Measurements from ENCODE around the gene MLF2.
A peak's percentile ranks its signal among the peaks of the same experiment; 100 is the strongest.
"Not testable (repeated sequence)": the region's sequence is repeated elsewhere in the genome, so short reads cannot be mapped to it uniquely, and the experiment has no call there.

MLF2 gene

DNA sequence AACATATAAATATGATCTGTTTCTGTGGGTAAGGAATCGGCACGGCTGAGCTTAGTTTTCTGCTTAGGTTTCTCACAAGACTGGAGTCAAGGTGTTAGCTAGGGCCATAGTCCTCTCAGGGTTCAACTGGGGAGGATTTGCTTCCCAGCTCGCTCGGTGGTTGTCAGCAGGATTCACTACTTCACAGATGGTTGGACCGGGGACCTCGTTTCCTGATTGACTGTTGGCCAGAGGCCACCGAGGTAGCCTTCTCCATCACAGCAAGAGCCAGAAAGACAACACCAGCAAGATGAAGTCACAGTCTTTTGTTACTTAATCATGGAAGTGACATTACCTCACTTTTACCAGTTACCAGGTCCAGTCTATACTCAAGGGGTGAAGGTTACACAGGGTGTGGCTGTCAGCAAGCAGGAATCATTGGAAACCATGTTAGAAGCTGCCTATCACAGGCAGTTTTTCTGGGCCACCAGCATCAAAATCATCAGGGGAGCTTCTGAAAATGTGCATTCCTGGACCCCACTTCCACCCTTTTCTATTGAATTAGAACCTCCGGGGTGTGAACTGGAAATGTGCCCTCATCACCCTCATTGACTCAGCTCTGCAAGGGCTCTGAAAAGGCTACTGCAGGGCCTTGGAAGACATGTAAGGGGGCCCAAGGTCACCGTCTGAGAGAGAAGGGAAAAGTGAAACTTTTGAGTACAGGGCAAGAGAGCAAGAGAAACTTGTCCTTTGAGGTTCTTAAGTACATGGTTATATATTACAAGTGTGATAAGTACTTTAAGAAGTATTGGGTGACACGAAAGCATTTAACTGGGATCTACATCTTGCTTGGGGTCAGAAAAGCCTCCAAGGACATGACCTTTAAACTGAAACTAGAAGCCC lies 18.2 kb downstream of the MLF2 start:
- DNase-seq (ENCODE audit: low read depth in 2 of 2): no peak

DNA sequence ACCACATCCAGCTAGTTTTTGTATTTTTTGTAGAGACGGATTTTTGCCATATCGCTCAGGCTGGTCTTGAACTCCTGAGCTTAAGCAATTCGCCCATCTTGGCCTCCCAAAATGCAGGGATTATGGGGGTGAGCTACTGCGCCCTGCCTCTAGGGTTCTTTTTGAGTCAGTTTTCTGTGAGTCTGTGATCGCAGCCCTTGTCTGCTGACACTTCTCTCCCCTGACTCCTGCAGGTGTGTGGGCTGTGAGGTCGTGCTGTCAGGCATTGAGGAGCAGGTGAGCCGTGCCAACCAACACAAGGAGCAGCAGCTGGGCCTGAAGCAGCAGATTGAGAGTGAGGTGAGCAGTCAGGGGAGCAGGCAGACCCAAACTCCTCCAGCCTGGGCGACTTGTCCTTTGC lies 22.8 kb downstream of the MLF2 start:
- DNase-seq (ENCODE audit: low read depth in 2 of 2): no peak

DNA sequence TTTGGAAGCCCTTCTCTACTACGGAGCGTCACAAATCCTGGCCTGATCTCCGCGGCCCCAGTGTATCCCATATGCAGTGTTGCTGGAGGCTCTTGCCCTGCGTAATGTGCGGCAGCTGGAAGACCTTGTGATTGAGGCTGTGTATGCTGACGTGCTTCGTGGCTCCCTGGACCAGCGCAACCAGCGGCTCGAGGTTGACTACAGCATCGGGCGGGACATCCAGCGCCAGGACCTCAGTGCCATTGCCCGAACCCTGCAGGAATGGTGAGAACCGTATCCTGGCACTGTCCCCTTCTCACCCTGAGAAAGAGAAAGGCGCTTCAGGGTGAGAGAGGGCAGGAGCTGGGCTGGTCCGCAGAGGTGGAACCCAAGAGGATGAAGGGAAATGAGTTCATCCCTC lies 23.8 kb downstream of the MLF2 start:
- no peak for DNase-seq (ENCODE audit: low read depth in 2 of 2)

DNA sequence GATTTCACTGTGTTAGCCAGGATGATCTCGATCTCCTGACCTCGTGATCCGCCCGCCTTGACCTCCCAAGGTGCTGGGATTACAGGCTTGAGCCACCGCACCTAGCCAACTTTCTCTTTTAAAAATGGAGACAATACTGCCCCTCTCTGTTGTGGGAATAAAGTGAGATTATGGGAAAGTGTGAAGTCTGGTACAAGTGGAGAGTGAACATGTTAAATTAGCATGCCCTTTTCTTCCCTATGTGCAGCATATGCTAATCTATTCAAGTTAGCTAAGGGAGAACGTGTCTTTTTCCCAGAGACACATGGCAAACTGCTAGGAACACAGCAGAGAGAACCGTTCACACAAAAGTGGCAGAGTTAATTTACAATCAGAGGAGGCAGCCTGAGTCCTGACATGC lies 27.6 kb downstream of the MLF2 start:
- DNase-seq (ENCODE audit: low read depth in 2 of 2): no peak

DNA sequence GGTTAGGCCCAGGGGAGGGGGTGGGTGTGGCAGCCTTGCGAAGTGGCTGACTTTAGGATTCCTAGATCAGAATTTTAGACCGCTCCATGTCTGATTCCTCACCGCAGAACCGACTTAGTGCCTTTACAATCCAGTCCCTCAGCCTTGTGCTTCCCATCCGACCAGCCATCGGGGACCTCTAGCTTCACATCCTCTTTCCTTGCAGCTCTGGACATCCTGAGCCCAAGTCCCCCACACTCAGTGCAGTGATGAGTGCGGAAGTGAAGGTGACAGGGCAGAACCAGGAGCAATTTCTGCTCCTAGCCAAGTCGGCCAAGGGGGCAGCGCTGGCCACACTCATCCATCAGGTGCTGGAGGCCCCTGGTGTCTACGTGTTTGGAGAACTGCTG lies 28.5 kb downstream of the MLF2 start:
- DNase-seq (ENCODE audit: low read depth in 2 of 2): no peak

DNA sequence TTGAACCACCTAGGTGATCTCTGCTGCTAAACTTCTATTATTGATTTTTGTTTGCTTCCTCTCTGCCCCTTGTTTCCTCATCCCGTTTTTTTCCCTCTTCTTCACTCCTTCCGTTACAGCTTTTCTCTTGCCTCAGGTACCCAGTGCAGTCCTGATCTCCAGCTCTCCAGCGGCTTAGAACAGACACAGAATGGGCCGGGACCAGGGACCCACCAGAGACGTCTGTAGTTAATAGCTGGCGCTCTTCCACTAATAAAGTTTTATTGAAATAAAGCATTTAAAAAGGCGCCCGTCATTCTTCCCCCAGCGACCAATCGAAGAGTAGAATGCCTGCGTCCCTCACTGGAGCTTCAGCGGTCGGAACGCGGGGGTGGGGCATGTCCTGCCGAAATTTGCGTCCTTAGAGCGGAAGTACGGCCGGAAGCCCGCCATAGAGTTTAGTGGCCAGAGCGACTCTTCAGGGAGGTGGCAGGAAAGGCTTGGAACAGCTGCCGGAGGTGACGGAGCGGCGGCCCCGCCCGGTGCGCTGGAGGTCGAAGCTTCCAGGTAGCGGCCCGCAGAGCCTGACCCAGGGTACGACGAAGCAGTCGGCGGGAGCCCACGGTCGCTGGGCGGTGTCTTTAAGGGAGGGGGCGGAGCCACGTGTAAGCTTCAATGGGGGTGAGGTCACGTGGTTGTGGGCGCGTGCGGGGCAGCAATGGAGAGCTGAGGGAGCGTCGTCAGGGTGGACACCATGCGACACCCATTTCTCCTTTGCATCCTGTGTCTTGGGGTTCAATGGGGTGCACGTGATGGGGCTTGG lies 29.1 kb downstream of the MLF2 start, which contains the start of gene COPS7A:
TSS of gene COPS7A (plus strand) at position 440 of the 802 bp plus-strand sequence. CDS start 611 bp downstream, outside the sequence.
- DNase-seq (ENCODE audit: low read depth in 2 of 2): peak; percentile 96

DNA sequence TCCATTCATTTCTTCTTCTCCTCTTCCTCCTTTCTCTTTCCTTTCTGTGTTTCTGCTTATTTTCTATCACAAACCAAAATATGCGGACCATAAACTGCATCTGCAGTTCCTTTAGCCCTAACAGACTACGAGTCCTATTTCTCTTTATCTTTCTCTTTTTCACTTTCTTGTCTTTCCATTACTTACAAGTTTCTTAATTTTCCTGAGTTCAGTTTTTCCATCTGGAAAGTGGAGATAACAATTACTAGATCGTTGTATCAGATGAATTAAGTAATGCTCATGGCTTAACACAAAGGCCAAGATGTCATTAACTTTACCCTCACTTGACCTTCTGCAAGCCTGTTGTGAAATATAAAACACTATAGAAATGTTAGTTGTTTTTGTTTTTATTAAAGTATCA lies 30.1 kb downstream of the MLF2 start:
- DNase-seq (ENCODE audit: low read depth in 2 of 2): no peak

DNA sequence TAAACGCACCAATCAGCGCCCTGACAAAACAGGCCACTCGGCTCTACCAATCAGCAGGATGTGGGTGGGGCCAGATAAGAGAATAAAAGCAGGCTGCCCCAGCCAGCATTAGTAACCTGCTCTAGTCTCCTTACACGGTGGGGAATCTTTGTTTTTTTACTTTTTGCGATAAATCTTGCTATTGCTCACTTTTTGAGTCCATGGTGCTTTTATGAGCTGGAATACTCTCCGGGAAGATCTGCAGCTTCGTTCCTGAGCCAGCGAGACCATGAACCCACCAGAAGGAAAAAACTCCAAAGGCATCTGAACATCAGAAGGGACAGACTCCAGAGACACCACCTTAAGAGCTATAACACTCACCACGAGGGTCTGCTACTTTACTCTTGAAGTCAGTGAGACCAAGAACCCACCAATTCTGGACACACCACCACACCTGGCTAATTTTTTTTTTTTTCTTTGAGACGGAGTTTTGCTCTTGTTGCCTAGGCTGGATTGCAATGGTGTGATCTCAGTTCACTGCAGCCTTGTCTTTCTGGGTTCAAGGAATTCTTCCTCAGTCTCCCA lies 36.0 kb downstream of the MLF2 start:
- no peak for DNase-seq (ENCODE audit: low read depth in 2 of 2)

DNA sequence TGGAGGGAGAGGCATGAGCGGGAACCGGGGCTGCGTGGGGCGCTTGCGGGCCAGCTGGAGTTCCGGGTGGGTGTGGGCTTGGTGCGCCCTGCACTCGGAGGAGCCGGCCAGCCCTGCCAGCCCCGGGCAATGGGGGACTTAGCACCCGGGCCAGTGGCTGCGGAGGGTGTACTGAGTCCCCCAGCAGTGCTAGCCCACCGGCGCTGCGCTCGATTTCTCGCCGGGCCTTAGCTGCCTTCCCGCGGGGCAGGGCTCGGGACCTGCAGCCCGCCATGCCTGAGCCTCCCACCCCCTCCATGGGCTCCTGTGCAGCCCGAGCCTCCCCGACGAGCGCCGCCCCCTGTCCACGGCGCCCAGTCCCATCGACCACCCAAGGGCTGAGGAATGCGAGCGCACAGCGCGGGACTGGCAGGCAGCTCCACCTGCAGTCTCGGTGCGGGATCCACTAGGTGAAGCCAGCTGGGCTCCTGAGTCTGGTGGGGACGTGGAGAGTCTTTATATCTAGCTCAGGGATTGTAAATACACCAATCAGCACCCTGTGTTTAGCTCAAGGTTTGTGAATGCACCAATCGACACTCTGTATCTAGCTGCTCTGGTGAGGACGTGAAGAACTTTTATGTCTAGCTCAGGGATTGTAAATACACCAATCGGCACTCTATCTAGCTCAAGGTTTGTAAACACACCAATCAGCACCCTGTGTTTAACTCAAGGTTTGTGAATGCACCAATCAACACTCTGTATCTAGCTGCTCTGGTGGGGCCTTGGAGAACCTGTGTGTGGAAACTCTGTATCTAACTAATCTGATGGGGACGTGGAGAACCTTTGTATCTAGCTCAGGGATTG lies 36.7 kb downstream of the MLF2 start:
- not testable (repeated sequence) for DNase-seq (ENCODE audit: low read depth in 2 of 2)

DNA sequence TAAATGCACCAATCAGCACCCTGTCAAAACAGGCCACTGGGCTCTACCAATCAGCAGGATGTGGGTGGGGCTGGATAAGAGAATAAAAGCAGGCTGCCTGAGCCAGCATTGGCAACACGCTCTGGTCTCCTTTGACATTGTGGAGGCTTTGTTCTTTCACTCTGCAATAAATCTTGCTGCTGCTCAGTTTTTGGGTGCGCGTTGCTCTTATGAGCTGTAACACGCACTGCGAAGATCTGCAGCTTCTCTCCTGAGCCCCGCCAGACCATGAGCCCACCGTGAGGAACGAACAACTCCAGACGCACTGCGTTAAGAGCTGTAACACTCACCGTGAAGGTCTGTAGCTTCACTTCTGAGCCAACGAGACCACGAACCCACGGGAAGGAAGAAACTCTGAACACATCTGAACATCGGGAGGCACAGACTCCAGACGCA lies 44.0 kb downstream of the MLF2 start:
- DNase-seq (ENCODE audit: low read depth in 2 of 2): no peak

DNA sequence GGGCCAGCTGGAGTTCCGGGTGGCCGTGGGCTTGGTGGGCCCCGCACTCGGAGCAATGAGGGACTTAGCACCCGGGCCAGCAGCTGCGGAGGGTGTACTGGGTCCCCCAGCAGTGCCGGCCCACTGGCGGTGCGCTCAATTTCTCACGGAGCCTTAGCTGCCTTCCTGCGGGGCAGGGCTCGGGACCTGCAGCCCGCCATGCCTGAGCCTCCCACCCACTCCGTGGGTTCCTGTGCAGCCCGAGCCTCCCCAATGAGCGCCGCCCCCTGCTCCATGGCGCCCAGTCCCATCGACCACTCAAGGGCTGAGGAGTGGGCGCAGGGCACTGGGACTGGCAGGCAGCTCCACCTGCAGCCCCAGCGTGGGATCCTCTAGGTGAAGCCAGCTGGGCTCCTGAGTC lies 44.6 kb downstream of the MLF2 start:
- DNase-seq (ENCODE audit: low read depth in 2 of 2): not testable (repeated sequence)

DNA sequence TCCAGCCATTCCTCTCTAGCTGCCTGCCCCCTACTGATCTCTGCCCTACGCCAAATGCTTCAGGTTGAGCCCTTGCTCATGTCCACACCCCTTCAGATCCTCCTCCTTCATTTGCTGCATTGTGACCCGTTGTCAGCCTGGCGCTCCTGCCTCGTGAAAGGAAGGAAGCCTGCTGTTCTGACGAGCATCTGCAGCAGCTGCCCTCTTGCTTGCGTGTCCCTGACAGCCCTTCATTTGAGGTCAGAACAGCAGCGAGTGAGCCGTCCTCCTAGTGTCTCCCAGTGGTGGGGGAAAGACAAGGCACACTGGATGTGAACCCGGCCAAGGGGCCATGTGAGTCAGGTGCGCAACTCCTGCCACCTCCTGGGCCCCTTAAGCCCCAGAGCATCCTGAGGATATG lies 49.3 kb downstream of the MLF2 start:
- DNase-seq (ENCODE audit: low read depth in 2 of 2): no peak

DNA sequence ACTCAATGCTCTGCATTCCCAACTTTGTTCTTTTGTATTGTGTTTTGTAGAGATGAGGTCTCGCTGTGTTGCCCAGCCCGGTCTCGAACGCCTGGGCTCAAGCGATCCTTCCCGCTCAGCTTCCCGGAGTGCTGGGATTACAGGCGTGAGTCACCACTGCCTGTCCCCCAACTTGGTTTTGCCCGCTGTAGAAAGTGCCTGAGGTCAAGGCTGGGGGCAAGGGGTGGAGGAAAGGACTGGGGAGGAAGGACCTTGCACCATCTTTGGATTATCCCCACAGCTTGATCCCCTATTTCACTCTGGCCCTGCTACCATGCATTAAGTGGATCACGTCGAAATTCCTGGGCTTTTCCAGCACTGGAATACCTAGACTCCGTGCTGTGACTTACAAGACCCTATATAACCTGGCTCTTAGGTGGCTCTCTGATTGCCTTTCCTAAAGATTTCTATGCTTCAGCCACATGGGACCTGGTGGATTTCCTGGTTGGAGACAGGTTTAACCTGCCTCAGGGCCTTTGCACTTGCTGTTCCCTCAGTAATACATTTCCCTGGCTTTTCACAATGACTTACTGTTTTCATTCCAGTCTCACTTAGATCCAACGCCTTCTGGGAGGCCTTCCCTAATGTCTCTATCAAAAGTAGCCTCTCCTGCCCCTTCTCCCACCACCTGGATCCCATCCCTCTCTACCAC lies 51.7 kb downstream of the MLF2 start:
- DNase-seq (ENCODE audit: low read depth in 2 of 2): no peak

DNA sequence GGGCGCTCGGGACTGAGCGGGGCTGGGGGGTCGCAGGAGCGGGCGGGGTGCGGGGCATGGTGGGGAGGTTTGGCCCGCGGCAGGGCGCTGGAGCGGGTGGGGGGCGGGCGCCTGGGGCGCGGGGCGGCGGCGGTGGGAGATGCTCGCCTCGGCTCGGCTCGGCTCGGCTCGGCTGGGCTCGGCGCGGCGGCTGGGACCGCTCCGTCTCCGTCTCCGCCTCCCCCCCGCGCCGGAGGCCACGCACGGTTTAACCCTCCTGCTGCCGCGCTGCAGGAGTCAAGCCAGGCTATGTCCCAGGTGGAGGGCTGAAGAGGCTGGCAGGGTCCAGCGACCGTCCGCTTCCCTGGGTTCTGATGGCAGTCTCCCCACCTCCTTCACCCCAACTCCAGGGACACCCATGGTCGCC lies 52.3 kb downstream of the MLF2 start, which contains the start of gene PIANP:
TSS of gene PIANP (minus strand) at position 170 of the 406 bp plus-strand sequence. CDS start 2,754 bp downstream, outside the sequence.
- DNase-seq (ENCODE audit: low read depth in 2 of 2): no peak

DNA sequence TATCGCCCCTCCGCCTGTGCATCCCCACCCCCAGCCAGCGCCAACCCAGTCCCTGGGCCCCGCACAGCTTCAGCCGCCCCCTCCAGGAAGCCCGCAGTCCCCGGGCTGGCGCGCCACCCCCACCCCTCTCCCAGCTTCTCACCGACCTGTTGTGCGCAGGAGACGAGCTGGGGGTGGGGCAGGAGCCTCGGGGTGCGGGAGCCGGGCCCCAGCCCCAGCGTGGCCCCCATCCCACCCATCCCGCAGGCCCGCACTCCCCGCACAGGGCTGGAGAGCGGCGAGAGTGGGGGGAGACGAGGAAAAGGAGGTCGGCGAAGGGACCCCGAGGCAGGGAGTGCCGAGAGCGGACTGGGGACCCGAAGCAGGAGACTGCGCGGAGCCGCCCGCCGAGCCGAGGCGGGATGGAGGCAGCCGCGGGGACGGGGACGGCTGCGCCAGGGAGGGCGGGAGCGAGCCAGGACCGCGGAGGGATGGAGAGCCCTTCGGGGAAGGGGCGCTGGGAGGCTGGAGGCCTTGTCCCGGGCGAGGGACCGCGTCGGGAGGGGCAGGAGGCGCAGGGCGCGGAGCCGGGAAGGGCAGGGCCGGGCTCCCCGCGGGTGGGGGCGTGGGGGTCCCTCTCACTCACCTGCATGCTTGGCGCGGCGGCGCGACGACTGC lies 52.8 kb downstream of the MLF2 start:
- DNase-seq (ENCODE audit: low read depth in 2 of 2): no peak

DNA sequence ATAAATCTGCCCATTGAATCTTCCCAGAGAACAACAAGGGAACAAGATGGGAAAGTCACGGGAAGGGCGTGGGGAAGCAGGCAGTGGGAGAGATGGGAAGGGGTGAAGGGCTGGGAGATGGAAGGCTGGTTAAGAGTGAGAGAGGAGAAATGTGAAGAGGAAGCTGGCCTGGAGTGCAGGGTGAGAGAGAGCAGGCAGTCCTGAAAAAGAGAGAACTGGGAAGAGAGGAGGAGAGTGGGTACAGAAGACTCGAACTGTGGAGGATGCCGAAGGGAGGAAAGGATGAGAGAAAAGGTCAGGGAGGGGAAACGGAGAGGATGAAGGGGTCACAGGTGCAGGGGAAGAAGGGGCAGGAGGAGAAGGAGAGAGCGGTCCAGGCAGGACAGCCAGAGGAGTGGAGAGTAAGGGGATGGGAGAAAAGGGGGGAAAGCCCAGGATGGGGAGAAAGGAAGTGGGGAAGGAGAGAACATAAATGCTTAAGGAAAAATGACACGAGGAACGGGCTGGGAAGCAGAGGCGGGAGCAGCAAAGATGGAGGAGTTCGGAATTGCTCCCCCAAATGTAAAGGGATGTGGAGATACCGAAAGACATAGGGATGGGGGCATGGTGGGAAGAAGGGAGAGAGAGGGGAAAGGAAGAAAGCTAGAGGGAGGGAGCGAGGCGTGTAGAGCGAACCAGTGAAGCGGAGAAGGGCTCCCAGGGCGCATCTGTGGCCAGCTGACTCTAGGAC lies 53.5 kb downstream of the MLF2 start:
- no peak for DNase-seq (ENCODE audit: low read depth in 2 of 2)

DNA sequence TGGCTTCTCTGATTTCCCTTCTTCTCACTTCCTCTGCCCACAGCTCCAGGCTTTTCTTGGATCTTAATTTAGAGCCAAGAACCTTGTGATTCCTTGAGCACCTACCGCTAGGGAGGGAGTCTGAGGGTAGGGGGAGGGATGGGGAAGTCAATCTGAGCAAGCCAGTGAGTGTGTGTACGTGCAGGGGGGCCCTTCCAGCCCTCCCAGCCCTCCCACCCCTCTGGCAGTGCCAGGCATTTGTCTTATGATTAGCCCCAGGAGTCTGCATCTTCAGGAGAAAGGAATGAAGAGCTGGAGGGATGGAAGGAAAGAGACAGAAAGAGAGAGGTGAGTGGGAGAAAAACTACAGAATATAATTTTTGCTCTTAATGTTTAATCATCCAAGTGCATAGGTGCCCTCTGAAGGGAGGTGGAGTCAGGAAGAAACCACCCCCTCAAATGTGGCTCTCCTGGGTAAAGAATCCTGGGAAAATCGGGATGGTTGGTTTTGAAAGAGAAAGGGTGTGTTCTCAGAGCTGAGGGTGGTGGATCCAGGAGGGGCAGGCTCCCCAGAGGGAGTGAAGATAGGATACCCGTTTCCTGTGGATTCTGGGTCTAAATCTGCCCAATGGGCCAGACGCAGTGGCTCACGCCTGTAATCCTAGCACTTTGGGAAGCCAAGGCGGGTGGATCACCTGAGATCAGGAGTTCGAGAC lies 54.4 kb downstream of the MLF2 start:
- no peak for DNase-seq (ENCODE audit: low read depth in 2 of 2)
